HepG2 (cell line): Measurements from ENCODE around the gene RARS2. TPM values are rescaled to one million over a fixed set of nuclear protein-coding genes. Genes with fewer than 3 reads are reported as not detected.
A peak's percentile ranks its signal among the peaks of the same experiment; 100 is the strongest.

Source experiments
- FOXK1 ChIP-seq: sonication (generic); formaldehyde crosslinking; IDR thresholded peaks from 2 replicates; pipeline ENCODE4 v1.4.0; 2020; ENCODE audit warnings: low read depth, missing genetic modification reagents, borderline replicate concordance
- NRL ChIP-seq: sonication (generic); formaldehyde crosslinking; IDR thresholded peaks from 2 replicates; pipeline ENCODE4 v1.5.0; 2020; ENCODE audit warnings: missing genetic modification reagents, mild to moderate bottlenecking, moderate library complexity, borderline replicate concordance
- POLR2AphosphoS5 ChIP-seq: IDR thresholded peaks from 2 replicates; pipeline ENCODE4 v1.6.1; 2012; ENCODE audit warnings: low read depth, low read length
- RARG ChIP-seq: sonication (generic); formaldehyde crosslinking; IDR thresholded peaks from 2 replicates; pipeline ENCODE4 v1.4.0; 2020; ENCODE audit warnings: low read depth, mild to moderate bottlenecking, missing genetic modification reagents
- TAF1 ChIP-seq: sonication (generic); formaldehyde crosslinking; IDR thresholded peaks from 2 replicates; pipeline ENCODE4 v1.4.0; 2020; ENCODE audit warnings: missing genetic modification reagents
- ZNF101 ChIP-seq: sonication (generic); formaldehyde crosslinking; IDR thresholded peaks from 2 replicates; pipeline ENCODE4 v1.4.0; 2020; ENCODE audit warnings: mild to moderate bottlenecking, low read depth, missing genetic modification reagents, borderline replicate concordance
- ZNF234 ChIP-seq: sonication (generic); formaldehyde crosslinking; conservative IDR thresholded peaks from 2 replicates; pipeline ENCODE4 v1.5.1; 2020; ENCODE audit warnings: mild to moderate bottlenecking, missing genetic modification reagents
- ZNF337 ChIP-seq: sonication (generic); formaldehyde crosslinking; IDR thresholded peaks from 2 replicates; pipeline ENCODE4 v1.5.1; 2020; ENCODE audit warnings: missing genetic modification reagents, low read depth, mild to moderate bottlenecking, borderline replicate concordance
- ZNF782 ChIP-seq: sonication (generic); formaldehyde crosslinking; IDR thresholded peaks from 2 replicates; pipeline ENCODE4 v1.4.0; 2020; ENCODE audit warnings: missing genetic modification reagents, mild to moderate bottlenecking, borderline replicate concordance
- ZSCAN21 ChIP-seq: sonication (generic); formaldehyde crosslinking; IDR thresholded peaks from 2 replicates; pipeline ENCODE4 v1.8.0; 2022; ENCODE audit warnings: mild to moderate bottlenecking, missing genetic modification reagents, moderate library complexity, borderline replicate concordance
- polyA plus RNA-seq, 8 experiments: library from polyadenylated mRNA; depleted of rRNA in 3 of 8; stranded (reverse) in 7 of 8; unstranded in 1 of 8; fragments of >200 nt; fragmentation: Illumina TruSeq in 4 of 8; extraction: Trizol in 4 of 8; gene quantifications; 2 replicates each; pipeline versions ENCODE4 v1.2.1 to v1.2.3, GENCODE V29; 2011 to 2016; ENCODE audit warnings: low read depth in 4 of 8, missing spikeins in 1 of 8, mixed read lengths in 1 of 8; ENCODE audit not compliant: insufficient read depth in 1 of 8
- total RNA-seq, 5 experiments: library from RNA; depleted of rRNA; stranded (reverse); fragments of >200 nt; fragmentation: Illumina TruSeq; extraction: Trizol; gene quantifications; 2 replicates each; pipeline ENCODE4 v1.2.3, GENCODE V29; 2016; ENCODE audit warnings: low read depth in 1 of 5
- TF ChIP-seq, protein P1 (sequence below): sonication (generic); formaldehyde crosslinking; IDR thresholded peaks from 2 replicates; pipeline ENCODE4 v1.4.0; 2020; ENCODE audit warnings: missing genetic modification reagents
- TF ChIP-seq, protein P2 (sequence below): sonication (generic); formaldehyde crosslinking; IDR thresholded peaks from 2 replicates; pipeline ENCODE4 v1.4.0; 2020; ENCODE audit warnings: missing genetic modification reagents, borderline replicate concordance
- TF ChIP-seq, protein P3 (sequence below): sonication (generic); formaldehyde crosslinking; IDR thresholded peaks from 2 replicates; pipeline ENCODE4 v1.4.0; 2020; ENCODE audit warnings: mild to moderate bottlenecking, low read depth, missing genetic modification reagents
- TF ChIP-seq, protein P4 (sequence below): sonication (generic); formaldehyde crosslinking; IDR thresholded peaks from 2 replicates; pipeline ENCODE4 v1.9.0; 2021; ENCODE audit warnings: missing genetic modification reagents, mild to moderate bottlenecking, borderline replicate concordance

RARS2 gene
- total and polyA plus RNA-seq, 2 of the 13 experiments (the other 11 are each of a cell fraction or from before 2014, with no cell fraction given): 23.4 to 80.1 TPM

DNA sequence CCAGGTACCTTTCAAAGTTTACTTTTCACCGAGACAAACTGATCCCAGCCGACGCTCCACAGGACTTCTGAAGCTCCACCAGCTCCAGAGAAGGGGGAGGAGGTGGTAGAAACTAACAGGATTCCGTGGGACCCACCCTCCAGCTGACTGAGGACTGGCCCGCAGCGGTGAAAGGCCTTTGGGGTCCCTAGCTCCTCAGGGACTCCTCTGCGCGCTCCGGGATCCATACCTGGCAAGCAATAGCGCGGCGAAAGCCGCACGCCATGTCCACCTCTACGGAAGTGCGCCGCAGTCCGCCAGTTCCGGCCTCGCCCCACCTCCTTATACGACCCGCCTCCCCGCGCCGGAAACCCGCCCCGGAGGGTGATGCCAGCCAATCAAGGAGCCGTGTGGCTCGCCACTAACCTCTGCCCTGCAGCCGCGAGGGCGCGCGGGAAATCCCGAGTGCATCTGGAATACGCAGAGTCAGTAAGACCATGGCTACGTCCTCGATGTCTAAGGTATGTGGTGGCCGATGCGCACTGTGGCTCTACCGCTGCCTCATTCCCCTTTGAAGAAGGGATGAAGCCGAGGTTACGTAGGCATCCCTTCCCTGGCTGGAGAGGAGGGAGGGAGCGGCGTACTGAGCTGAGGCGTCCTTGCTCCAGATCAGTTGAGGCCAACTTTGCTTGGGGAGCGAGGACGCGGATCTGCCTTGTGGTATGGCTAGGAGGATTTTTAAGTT is at the start of gene RARS2, which contains the start of gene ORC3 (continued):
- TF ChIP-seq, protein P1, sequence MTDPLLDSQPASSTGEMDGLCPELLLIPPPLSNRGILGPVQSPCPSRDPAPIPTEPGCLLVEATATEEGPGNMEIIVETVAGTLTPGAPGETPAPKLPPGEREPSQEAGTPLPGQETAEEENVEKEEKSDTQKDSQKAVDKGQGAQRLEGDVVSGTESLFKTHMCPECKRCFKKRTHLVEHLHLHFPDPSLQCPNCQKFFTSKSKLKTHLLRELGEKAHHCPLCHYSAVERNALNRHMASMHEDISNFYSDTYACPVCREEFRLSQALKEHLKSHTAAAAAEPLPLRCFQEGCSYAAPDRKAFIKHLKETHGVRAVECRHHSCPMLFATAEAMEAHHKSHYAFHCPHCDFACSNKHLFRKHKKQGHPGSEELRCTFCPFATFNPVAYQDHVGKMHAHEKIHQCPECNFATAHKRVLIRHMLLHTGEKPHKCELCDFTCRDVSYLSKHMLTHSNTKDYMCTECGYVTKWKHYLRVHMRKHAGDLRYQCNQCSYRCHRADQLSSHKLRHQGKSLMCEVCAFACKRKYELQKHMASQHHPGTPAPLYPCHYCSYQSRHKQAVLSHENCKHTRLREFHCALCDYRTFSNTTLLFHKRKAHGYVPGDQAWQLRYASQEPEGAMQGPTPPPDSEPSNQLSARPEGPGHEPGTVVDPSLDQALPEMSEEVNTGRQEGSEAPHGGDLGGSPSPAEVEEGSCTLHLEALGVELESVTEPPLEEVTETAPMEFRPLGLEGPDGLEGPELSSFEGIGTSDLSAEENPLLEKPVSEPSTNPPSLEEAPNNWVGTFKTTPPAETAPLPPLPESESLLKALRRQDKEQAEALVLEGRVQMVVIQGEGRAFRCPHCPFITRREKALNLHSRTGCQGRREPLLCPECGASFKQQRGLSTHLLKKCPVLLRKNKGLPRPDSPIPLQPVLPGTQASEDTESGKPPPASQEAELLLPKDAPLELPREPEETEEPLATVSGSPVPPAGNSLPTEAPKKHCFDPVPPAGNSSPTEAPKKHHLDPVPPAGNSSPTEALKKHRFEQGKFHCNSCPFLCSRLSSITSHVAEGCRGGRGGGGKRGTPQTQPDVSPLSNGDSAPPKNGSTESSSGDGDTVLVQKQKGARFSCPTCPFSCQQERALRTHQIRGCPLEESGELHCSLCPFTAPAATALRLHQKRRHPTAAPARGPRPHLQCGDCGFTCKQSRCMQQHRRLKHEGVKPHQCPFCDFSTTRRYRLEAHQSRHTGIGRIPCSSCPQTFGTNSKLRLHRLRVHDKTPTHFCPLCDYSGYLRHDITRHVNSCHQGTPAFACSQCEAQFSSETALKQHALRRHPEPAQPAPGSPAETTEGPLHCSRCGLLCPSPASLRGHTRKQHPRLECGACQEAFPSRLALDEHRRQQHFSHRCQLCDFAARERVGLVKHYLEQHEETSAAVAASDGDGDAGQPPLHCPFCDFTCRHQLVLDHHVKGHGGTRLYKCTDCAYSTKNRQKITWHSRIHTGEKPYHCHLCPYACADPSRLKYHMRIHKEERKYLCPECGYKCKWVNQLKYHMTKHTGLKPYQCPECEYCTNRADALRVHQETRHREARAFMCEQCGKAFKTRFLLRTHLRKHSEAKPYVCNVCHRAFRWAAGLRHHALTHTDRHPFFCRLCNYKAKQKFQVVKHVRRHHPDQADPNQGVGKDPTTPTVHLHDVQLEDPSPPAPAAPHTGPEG (CRISPR knock-in tag): no peak
- no peak for TF ChIP-seq ZNF782 (CRISPR knock-in tag)
- TF ChIP-seq ZNF101 (CRISPR knock-in tag): 0 out of 2 replicates have a peak, but pooled peaks have one; percentile 19
- peak; percentile 89 for TF ChIP-seq POLR2AphosphoS5
- TF ChIP-seq, protein P2, sequence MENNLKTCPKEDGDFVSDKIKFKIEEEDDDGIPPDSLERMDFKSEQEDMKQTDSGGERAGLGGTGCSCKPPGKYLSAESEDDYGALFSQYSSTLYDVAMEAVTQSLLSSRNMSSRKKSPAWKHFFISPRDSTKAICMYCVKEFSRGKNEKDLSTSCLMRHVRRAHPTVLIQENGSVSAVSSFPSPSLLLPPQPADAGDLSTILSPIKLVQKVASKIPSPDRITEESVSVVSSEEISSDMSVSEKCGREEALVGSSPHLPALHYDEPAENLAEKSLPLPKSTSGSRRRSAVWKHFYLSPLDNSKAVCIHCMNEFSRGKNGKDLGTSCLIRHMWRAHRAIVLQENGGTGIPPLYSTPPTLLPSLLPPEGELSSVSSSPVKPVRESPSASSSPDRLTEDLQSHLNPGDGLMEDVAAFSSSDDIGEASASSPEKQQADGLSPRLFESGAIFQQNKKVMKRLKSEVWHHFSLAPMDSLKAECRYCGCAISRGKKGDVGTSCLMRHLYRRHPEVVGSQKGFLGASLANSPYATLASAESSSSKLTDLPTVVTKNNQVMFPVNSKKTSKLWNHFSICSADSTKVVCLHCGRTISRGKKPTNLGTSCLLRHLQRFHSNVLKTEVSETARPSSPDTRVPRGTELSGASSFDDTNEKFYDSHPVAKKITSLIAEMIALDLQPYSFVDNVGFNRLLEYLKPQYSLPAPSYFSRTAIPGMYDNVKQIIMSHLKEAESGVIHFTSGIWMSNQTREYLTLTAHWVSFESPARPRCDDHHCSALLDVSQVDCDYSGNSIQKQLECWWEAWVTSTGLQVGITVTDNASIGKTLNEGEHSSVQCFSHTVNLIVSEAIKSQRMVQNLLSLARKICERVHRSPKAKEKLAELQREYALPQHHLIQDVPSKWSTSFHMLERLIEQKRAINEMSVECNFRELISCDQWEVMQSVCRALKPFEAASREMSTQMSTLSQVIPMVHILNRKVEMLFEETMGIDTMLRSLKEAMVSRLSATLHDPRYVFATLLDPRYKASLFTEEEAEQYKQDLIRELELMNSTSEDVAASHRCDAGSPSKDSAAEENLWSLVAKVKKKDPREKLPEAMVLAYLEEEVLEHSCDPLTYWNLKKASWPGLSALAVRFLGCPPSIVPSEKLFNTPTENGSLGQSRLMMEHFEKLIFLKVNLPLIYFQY (CRISPR knock-in tag): peak; percentile 36; the same call in 1 of the 2 replicates
- TF ChIP-seq NRL (CRISPR knock-in tag): peak; percentile 92; the same call in 1 of the 2 replicates
- TF ChIP-seq ZSCAN21: peak; percentile 64; the same call in 1 of the 2 replicates
- 0 out of 2 replicates have a peak, but pooled peaks have one; percentile 9 for TF ChIP-seq ZNF337 (CRISPR knock-in tag)
- TF ChIP-seq RARG (CRISPR knock-in tag): no peak
- TF ChIP-seq ZNF234 (CRISPR knock-in tag): no peak
- TF ChIP-seq, protein P3, sequence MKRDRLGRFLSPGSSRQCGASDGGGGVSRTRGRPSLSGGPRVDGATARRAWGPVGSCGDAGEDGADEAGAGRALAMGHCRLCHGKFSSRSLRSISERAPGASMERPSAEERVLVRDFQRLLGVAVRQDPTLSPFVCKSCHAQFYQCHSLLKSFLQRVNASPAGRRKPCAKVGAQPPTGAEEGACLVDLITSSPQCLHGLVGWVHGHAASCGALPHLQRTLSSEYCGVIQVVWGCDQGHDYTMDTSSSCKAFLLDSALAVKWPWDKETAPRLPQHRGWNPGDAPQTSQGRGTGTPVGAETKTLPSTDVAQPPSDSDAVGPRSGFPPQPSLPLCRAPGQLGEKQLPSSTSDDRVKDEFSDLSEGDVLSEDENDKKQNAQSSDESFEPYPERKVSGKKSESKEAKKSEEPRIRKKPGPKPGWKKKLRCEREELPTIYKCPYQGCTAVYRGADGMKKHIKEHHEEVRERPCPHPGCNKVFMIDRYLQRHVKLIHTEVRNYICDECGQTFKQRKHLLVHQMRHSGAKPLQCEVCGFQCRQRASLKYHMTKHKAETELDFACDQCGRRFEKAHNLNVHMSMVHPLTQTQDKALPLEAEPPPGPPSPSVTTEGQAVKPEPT (CRISPR knock-in tag): peak; percentile 56; the same call in 1 of the 2 replicates
- TF ChIP-seq TAF1 (CRISPR knock-in tag): peak; percentile 95
- TF ChIP-seq, protein P4, sequence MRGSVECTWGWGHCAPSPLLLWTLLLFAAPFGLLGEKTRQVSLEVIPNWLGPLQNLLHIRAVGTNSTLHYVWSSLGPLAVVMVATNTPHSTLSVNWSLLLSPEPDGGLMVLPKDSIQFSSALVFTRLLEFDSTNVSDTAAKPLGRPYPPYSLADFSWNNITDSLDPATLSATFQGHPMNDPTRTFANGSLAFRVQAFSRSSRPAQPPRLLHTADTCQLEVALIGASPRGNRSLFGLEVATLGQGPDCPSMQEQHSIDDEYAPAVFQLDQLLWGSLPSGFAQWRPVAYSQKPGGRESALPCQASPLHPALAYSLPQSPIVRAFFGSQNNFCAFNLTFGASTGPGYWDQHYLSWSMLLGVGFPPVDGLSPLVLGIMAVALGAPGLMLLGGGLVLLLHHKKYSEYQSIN: no peak
- TF ChIP-seq FOXK1 (CRISPR knock-in tag): peak; percentile 87; the same call in 1 of the 2 replicates
